ENCODE results near the gene NAB2.

- TF ChIP-seq POLR2A (IDR thresholded peaks at IDR 0.05; ENCODE audit: extremely low read depth, insufficient read length) (no peak), MAX (IDR thresholded peaks at IDR 0.05; ENCODE audit: low read depth, low read length) (no peak)
- TF ChIP-seq, protein P1, sequence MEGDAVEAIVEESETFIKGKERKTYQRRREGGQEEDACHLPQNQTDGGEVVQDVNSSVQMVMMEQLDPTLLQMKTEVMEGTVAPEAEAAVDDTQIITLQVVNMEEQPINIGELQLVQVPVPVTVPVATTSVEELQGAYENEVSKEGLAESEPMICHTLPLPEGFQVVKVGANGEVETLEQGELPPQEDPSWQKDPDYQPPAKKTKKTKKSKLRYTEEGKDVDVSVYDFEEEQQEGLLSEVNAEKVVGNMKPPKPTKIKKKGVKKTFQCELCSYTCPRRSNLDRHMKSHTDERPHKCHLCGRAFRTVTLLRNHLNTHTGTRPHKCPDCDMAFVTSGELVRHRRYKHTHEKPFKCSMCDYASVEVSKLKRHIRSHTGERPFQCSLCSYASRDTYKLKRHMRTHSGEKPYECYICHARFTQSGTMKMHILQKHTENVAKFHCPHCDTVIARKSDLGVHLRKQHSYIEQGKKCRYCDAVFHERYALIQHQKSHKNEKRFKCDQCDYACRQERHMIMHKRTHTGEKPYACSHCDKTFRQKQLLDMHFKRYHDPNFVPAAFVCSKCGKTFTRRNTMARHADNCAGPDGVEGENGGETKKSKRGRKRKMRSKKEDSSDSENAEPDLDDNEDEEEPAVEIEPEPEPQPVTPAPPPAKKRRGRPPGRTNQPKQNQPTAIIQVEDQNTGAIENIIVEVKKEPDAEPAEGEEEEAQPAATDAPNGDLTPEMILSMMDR (IDR thresholded peaks at IDR 0.05; ENCODE audit: low read depth, low read length), result no peak
Measured at GRCh38 chr12:57042695-57043094, 46.2 kb upstream of the NAB2 start.
